GF-D8 (cell line): ENCODE data around the gene ARHGAP27.
"Not testable (repeated sequence)": the region's sequence is repeated elsewhere in the genome, so short reads cannot be mapped to it uniquely, and the experiment has no call there.

Experiments
- DNase-seq: peaks from one replicate; lab custom pipeline; 2025; lab: John Stamatoyannopoulos, UW

Gene ARHGAP27

GRCh38 chr17:45445901-45446743, 13.5 kb upstream of the ARHGAP27 start:
- DNase-seq, result peak; percentile 24

DNA sequence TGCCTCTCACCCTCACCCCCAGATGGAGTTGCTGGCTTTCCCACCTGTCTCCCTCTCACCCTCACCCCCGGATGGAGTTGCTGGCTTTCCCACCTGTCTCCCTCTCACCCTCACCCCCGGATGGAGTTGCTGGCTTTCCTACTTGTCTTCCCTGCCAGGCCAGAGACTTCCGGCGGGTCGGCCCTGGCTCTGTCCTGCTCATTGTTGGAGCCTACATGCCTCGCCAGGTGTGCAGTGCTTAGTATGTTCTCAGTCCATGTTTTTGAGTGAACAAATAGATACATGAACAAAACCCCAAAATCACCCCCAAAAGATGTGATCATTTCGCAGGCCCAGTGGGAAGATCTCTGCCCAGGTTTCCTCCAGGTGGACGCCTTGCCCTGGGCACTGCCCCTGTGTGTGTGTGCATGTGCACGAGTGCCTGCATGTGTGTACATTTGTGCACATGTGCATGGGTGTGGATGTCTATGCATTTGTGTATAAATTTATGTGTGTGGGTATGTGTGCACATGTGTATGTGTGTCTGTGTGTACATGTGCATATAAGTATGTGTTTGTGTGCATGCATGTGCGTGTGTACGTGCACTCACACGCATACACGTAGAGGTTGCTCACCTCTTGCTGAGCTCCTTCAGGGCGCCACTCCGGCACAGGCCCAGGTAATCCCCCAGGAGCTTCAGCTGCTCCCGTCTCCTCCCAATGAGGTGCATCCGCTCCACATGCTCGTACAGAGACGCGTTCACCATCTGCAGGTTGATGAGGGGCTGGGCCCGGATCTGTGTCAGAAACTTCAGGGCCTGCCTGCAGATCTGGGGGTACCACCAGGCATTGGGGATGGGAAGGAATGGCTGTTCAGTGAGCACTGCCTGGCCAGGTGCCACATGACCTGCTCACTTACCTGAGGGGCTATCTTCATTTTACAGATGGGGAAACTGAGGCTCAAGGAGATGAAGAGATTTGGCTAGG, 12.5 kb upstream of the ARHGAP27 start:
- not testable (repeated sequence) for DNase-seq

DNA sequence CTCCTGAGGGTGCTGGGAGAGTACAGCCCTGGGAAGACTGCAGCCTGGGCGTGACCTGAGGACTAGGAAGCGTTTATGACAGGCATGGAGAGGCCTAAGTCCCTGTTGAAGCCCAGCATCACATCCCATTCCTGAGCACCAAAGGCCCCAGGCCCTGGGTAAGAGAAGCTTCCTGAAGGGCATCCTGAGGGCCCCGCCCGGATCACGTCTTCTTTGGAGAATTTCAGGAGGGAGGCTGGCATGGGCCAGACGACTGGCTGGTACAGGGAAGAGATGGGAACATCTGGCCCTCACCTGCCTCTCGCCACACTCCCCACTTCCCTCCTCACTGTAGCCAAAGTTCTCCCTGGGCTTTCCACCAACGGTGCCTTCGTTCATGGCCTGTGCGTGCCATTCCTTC, 11.6 kb upstream of the ARHGAP27 start:
- DNase-seq, result not testable (repeated sequence)

DNA sequence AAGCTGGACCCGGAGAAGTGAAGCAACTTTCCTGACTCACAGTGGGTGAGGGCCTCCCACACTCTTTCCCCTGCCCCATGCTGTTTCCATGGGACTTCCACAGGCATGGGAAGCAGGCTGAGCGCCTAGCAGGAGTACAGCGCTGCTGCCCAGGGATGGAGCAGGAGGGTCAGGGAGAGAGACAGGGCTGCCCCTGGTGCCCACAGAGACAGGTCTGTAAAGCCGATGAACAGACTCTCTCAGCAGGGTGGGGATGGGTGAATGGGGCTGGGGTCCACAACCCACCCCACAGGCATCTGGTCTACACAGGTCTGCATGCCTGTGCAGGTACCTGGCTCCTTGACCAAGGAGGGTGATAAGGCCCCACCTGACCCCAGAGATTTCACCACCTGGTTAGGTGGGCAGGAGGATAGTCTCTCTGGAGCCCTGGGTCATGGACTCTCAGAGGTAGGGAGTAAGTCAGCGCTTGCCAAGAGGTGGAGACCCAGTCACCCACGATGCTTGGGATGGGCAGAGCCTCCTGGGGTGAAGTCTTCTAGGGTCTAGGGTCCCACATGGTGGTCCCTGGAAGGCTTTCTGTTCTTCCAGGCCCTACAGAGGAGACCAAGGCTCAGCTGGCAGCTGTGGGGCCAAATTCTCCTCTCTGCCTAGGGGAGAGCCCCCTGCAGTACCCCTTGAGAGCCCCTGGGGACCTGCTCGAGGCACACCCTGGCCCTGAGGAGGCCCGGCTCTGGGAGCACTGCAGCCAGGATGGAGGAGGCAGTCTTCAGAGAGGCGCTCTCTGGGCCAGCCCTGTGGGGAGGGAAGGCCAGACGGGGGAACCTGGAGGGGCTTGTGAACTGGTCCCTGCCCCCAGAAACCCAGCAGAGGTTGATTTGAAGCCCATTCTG, 10.9 kb upstream of the ARHGAP27 start:
- DNase-seq, result not testable (repeated sequence)

DNA sequence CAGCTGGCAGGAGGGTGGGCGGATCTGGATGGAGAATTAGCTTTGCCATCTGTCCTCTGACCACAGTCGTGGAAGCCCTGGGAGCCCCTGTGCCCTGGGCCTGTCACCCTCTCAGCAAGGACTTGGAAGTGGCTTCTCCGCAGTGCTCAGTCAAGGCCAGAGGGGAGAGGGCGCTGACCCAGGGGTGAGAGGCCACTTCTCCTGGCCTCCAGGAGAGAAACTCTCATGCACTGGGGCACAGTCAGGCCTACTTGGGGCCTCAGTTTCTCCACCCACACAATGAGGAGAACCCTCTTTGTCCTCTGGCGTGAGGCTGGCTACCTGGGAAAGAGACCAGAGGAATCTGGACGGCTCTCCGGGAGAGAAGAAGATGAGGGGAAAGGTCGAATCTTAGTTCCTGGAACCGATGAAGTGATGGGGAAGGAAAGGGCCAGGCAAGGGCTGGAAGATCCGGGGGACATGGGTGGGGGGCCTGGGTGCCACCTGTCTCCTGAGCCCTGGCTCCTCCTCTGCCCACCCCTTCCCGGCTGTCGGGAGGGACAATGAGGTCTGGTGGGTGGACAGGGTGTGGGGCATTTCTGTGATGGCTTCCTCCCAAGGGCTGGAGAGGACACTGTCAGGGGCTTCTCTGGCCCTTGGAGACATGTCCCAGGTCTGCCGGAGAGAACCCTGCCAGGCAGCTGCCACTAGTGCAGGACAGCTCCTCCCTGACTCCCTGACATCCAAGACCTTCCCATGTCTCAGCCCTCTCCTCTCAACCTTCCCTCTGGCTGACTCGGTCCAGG, 9.0 kb upstream of the ARHGAP27 start:
- DNase-seq, result no peak

- peak; percentile 8 for DNase-seq
These were observed 8.3 kb upstream of the ARHGAP27 start for GRCh38 chr17:45440839-45441515.

DNA sequence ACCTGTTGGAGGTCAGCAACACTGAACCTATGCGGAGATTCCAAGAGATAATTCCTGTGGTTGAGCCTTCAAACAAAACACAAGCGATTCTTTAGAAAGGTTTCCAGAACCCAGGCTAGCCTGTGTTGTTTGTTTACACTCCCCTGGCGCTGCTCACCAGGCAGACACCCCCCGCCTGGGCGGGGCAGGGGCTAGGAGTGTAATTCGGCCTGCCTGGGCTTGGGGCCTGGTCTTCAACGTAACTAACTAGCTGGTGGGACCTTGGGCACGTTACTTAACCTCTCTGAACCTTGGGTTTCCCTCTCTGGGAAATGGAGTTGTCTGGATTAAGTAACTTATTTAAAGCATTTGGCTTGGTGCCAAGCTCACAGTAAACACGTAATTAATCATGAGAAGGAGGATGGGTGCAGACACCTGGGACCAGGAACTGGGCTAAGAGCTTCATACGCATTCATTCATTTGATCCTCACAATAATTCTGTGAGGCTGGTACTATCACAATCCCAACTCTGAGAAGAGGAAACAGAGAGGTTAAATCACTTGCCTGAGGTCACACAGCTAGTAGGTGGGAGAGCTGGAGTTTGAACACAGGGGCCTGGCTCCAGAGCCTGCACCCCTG, 7.6 kb upstream of the ARHGAP27 start:
- no peak for DNase-seq

GRCh38 chr17:45438931-45439610, 6.4 kb upstream of the ARHGAP27 start:
- no peak for DNase-seq

DNA sequence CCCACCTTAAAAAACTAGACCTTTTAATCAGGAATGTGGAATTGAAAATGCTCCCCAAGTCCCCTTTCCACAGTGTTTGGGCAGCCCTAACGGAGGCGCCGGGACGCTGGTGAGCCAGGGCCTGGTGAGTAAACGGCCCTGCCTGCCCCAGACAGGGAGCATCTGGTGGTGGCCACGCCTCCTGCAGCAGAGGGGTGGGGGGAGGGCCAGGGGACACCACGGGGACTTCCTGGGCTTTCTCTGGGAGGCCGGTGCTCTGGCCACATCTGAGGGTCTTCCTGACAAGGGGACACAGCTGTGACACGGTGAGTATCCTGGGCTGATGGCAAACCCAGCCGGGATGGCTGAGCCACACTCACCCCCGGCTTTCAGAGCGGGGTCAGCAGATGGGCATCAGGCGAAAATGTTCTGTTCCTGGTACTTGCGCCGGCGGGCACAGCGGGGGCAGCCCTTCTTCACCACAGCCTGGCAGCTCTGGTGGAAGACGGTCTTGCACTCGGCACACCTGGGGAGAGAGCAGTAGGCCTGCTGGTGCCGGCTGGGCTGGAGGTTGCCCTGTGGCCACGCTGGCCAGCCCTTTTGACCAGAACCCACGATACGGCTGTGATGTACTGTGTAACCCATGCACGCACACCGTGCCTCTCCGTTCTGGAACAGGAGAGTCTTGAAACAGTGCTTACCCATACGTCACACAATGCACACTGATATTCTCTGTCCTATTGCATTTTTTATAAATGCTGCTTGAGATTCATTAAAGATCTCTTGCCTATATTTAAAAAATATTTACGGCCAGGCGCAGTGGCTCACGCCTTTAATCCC, 5.0 kb upstream of the ARHGAP27 start:
- DNase-seq, result no peak

GRCh38 chr17:45436625-45437464, 4.2 kb upstream of the ARHGAP27 start:
- no peak for DNase-seq

DNA sequence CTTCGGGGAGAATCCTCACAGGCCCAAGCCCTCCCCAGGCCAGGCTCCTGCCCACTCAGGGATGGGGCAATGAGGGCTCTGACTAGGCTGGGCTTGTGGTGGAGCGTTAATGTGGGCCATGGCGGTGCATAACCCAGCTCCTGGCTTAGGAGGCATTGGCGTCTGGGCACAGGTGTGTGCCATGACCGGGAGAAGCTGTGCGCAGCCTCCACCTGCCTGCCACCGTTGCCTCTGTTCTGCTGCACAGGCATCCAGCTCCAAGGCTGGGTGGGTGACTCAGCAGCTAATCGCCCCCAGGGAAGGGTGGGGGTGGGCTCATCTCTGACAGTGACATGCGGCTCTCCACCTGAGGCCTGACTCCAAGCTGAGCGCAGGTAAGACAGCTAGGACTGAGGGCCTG, 3.5 kb upstream of the ARHGAP27 start:
- DNase-seq, result no peak

DNA sequence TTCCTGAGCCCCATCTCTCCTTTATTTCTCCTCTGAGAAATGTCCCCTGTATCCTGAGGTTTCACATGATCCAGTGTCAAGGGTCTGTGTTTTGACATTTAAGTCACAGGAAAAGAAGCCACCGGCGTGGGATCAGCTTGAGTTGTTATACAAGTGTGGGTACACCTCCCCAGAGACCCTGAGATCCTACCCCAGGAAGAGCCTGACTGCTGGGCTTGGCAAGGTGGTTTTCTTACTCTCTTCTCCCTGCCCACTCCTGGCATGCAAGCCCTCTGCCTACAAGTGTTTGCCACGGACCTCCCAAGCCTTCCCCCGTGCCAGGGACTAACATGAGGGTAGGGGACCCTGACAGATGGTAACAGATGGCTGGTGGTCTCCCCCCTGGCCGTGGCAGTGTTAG, 2.8 kb upstream of the ARHGAP27 start:
- DNase-seq, result no peak

DNA sequence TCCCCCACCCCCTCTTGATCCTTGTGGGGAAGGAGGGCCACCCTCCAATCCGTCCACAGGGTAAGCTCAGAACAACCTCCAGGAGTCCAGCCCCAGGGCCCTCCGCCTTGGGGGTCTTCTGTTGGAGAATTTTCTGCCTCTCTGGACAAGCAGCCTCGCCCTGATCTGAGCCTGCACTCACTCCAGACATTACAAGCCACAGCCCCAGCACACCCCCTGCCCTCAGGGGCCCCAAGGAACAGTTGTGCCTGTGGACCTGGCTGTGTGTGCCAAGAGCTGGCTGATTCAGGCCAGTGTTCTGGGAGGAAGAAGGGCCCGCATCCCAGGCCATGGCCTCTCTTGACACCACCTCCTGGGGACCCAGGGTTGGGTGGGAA, 477 bp upstream of the ARHGAP27 start:
- peak; percentile 11 for DNase-seq

DNA sequence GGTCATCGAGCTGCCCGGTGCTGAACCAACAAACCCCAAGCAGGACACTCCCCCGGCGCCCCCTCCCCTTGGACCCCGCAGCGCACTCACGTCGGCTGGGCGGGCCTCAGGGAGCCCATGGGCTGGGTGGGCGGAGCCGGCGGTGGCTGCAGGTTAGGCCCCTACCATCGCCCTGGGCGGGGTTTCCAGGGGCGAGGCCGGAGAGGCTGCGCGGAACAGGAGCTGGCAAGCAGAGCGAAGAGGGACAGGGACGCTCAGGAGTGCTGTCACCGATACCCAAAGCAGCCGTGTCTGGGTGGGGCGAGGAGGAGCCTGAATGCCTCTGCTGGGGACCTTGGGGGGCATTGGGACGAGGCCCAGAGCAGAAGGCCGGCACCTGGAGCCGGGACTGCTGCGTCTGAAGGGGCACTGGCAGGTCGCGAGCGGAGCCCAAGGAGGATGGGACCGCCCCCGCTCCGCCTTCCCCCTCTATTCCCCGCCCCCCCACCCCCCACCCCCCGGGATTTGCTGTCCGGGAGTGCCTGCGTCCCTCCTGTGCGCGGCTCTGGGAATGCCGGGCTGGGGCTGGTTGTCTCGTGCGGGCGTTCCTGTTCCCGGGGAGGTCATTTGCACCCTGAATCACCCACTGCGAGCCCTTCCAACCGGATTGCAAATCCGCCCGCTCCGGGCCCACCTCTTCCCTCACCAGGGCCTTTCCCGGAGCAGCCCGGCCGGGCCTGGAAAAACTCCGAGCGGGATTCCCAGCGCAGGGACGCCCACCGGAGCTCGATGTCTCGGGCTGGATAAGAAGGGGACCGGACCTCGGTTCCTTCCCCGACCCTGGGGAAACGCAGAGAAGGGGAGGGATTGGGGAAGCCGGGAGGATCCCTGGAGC, 902 bp downstream of the ARHGAP27 start:
- DNase-seq, result peak; percentile 24

DNA sequence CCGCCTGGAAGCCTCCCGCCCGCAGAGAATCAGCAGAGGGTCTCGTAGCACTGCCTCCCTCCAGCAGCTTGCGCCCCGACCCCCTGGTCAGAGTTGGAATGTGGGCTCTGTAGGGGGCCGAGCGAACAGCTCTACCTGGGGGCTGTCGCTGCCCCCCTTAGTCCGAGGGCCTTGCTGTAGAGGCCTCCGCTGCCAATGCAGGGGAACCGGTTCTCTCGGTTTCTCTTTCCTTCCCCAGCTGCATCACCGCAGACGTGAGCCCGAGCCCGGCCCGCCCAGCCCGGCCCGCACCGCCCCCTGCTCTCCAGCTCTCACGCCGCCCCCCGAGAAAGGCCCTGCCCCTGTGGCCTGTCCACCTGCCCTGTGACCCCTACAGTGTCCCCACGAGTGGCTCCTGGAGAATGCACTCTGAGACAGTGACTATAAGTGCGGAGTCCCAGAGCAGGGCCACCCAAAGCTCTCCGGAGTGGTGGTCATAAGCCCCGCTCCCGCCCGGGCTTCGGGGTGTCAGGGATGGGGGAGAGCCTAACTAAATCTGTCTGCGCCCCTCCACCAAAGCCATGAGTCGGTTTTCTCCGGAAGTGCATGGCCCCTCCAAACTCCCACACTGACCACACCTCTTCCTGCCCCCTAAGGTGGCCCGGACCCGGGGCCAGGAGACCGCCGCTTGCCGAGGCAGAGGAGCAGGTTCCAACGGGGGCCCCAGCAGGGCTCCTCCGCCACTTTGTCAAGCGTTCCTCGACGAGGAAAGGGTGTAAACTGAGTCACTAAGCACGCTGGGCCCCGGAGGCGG, 1.7 kb downstream of the ARHGAP27 start:
- no peak for DNase-seq
